Activated effector memory CD4-positive, alpha-beta T cell treated with anti-CD3 and anti-CD28 coated beads, Interleukin-2, amount 50 U/mL, for 16 hours (primary cell): ENCODE measurements around the gene CD82.
"Not testable (repeated sequence)": the region's sequence is repeated elsewhere in the genome, so short reads cannot be mapped to it uniquely, and the experiment has no call there.

ENCODE experiments used
- DNase-seq: peaks from one replicate; pipeline ENCODE4 v3.0.0-alpha.2; 2020

Gene CD82

GRCh38 chr11:44637487-44637886 lies 72.0 kb downstream of the CD82 start:
- DNase-seq, result no peak

GRCh38 chr11:44638032-44638431 lies 72.6 kb downstream of the CD82 start:
- DNase-seq, result peak; percentile 36

GRCh38 chr11:44643217-44643616 lies 77.8 kb downstream of the CD82 start:
- DNase-seq, result no peak

DNA sequence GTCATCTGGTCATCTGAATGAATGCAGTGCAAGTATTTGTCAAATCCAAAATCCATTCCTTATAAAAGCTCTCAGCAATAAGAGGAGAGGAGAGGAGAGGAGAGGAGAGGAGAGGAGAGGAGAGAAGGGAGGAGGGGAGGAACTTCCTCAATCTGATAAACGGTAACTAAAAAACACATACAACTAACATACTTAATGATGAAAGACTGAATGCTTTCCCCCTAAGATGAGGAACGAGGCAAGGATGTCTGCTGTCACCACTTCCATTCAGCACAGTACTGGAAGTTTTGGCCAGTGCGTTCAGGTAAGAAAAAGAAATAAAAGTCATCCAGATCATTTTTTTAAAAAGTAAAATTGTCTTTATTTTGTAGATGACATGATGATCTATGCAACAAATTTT lies 80.4 kb downstream of the CD82 start:
- DNase-seq, result no peak

DNA sequence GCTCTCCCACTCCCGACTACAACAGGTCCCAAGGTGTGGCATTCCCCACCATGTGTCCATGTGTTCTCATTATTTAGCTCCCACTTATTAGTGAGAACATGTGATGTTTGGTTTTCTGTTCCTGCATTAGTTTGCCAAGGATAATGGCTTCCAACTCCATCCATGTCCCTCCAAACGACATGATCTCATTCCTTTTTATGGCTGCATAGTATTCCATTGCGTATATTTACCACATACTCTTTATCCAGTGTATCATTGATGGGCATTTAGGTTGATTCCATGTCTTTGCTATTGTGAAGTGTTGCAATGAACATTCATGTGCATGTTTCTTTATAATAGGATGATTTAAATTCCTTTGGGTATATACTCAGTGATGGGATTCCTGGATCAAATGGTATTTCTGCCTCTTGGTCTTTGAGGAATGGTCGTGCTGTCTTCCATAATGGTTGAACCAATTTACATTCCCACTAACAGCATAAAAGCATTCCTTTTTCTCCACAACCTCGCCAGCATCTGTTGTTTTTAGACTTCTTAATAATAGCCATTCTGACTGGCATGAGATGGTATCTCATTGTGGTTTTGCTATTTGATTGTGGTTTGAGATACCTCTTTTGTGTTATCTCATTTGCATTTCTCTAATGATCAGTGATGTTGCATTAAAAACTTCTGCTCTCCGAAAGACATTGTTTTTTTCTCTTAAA lies 81.9 kb downstream of the CD82 start:
- peak; percentile 3 for DNase-seq

DNA sequence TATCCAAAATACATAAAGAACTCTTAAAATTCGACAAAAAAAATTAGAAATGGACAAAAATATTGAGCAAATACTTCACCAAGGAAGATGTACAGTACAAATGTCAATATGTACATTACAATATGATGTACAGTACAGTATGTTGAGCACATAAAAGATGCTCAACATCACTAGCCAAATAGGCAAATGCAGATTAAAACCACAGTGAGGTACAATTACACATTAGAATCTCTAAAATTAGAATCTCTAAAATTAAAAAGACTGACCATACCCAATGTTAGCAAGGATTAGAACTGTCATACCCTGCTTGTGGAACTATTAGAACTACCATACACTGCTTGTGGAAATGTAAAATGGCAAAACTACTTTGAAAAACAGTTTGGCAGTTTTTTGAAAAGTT lies 82.6 kb downstream of the CD82 start:
- no peak for DNase-seq

- no peak for DNase-seq
Observed at GRCh38 chr11:44651535-44652155, 86.2 kb downstream of the CD82 start.

DNA sequence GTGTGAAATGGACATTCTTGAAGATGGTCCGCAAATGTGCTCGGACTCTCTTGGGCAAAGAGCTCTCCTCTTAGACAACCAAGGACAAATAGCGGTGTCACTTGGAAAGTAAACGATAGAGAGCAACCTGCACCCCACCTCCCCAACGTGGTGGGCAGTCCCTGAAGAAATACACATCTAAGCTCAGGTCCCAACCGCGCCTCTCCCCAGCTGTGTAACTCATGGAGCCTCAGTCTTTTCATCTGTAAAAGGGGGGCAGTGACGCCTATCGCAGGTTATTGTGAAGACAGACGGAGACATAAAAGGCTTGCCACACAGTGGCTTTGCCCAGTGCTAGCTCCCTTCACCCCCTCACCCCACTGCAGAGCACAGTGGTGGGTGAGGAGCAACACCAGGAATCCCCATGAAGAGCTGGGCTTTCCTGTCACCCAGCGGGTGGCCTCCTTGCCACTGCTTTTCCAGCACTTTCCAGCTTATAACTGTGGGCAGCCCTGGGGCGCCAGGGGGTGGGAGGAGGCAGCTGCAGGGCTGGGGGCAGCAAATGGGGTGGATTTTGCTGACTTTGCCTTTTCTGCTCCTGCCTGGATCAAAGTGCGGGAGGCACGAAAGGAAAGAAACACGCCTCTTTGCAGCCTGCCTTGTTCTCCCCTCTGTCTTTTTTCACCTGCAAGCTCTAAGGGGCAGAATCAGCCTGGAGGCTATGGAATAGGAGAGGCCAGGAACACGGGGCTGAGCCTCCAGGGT lies 87.6 kb downstream of the CD82 start:
- DNase-seq, result no peak

DNA sequence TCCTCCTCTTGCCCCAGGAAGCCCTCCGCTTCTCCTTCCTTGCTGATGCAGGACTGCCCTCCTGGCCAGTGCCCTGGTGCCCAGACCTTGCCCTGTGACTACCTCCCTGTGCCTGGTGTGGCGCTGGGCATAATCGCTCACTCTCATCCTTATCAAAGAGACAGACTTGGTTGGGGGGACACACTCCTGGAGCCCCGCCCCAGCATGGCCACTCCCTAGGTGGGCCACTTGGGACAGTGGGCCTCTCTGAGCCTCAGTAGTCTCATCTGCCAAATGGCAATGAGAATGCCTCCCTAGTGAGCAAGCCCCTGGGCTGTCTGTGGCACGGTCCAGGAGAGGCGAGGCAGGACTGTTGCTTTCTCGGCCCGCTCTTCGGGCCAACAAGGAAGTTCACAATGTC lies 88.6 kb downstream of the CD82 start:
- DNase-seq, result no peak

- DNase-seq, result no peak
Observed at GRCh38 chr11:44654596-44654995, 89.1 kb downstream of the CD82 start.

DNA sequence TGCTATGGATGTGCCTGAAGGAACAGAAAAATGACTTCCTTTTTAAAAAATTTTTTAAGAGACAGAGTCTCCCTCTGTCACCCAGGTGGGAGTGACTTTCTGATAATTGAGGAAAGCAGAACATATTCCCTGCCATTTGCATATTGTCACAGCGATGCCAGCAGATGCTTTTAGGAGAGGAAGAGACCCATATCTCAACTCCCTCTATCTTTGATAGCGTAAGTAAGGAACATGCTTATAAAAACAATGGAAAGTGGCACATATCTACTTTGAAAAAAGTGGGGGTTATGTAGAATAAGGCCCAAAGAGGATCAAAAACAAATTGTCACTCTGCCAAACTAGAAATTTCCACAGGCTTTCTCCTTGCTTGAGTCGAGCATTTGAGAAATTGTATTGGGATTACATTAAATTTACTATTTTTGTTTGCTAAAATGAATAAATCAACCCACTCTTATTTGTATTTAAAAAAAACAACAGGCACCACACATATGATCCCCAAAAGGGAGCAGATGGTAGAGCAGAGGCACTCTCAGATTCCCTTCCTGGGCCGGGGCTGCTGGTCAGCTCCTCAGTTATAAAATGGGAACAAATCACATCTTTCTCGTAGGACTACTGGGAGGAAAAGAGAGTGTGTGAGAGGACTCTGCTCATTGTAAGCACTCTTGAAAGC lies 92.5 kb downstream of the CD82 start:
- no peak for DNase-seq

DNA sequence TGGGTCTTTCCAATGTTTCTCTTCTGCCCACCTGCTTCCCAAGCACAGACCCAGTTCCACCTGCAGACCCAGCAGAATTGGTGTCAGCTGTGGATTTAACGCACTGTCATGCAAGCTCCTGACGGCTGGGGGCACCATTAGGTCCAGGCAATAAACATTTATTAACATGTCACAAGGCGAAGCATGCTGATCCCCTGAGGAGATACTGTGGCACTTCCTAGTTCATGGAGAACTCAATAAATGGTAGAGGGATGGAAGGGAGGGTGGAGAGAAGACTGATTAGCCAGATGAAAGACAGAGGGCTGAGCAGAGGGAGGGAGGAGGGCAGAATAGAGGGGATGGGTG lies 93.0 kb downstream of the CD82 start:
- peak; percentile 68 for DNase-seq

DNA sequence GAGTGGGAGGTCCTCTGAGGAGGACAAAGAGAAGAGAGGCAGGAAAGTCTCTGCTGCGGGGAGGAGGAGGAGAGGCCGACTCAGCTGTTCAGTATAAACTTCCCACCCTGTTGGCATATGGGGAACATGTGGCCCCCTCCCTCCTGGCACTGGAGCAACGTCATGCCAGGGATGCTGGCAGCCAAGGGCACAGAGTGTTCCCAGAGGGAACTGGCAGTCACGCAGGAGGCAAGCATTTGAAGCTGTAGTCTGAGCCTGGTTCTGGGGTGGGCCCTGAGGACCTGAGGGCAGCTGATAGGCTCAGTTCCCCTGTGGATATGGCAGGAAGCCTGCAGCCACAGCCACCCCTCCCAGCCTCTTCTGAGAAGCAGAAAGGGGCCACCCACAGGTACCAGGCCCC lies 94.2 kb downstream of the CD82 start:
- DNase-seq, result no peak

DNA sequence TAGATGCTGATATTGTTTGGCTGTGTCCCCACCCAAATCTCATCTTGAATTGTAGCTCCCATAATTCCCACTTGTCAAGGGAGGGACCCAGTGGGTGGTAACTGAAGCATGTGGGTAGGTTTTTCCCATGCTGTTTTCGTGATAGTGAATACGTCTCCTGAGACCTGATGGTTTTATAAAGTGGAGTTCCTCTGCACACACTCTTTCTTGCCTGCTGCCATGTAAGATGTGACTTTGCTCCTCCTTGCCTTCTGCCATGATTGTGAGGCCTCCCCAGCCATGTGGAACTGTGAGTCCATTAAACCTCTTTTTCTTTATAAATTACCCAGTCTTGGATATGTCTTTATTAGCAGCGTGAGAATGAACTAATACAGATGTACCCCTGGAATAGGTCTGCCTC lies 95.1 kb downstream of the CD82 start:
- not testable (repeated sequence) for DNase-seq

DNA sequence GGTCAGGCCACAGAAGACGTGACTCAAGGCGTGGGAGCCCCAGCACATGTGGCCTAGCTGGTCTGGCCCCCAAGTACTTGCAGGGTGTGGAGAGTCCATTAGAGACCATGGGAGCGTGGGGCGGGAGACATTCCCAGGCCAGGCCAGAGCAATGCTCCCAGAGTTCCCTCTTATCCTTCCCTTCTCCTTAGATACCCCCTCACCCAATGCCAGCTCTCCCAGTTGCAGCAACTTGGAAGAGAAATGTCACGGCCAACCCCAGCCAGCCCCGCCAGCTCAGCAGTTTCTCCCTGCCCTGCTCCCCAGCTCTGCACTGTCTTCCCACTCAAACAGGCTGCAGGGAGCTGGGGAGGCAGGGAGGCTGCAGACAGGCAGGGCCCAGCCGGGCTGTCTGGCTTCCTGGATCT lies 95.9 kb downstream of the CD82 start:
- DNase-seq, result no peak
